PC-3 (cell line): Measurements from ENCODE around the gene IFITM5.

Experiments used
- EZH2 ChIP-seq: fragments of 300-600 bp; sonication (generic); IDR thresholded peaks from one replicate; pipeline ENCODE4 v1.6.1; 2017; ENCODE audit warnings: antibody characterized with exemption, mild to moderate bottlenecking, low read length; ENCODE audit not compliant: unreplicated experiment
- EZH2phosphoT487 ChIP-seq: fragments of 300-600 bp; sonication (generic); IDR thresholded peaks from 2 replicates; pipeline ENCODE4 v1.6.1; 2018; ENCODE audit warnings: mild to moderate bottlenecking, antibody characterized with exemption, low read length, borderline replicate concordance
- TF ChIP-seq, protein P1 (sequence below): fragments of 300-600 bp; sonication (generic); conservative IDR thresholded peaks from 2 replicates; pipeline ENCODE4 v1.5.1; 2017; ENCODE audit warnings: antibody characterized with exemption, low read depth, mild to moderate bottlenecking, low read length

DNA sequence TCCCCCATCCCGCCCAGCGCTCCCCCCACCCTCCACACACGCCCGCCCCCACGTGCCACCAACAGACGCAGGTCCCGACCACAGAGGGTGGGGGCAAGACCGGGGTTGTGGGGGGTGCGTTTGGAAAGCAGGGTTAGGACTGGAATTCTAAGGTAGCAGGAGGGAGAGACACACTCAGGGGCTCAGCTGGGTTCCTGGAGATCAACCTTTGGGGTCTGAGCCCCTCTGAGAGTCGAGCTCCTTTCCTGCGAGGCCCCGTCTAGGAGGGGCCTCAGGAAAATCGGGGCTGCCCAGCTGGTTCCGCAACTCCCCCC lies 10.0 kb downstream of the IFITM5 start:
- TF ChIP-seq, protein P1, sequence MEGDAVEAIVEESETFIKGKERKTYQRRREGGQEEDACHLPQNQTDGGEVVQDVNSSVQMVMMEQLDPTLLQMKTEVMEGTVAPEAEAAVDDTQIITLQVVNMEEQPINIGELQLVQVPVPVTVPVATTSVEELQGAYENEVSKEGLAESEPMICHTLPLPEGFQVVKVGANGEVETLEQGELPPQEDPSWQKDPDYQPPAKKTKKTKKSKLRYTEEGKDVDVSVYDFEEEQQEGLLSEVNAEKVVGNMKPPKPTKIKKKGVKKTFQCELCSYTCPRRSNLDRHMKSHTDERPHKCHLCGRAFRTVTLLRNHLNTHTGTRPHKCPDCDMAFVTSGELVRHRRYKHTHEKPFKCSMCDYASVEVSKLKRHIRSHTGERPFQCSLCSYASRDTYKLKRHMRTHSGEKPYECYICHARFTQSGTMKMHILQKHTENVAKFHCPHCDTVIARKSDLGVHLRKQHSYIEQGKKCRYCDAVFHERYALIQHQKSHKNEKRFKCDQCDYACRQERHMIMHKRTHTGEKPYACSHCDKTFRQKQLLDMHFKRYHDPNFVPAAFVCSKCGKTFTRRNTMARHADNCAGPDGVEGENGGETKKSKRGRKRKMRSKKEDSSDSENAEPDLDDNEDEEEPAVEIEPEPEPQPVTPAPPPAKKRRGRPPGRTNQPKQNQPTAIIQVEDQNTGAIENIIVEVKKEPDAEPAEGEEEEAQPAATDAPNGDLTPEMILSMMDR = no peak
- no peak for TF ChIP-seq EZH2
- no peak for TF ChIP-seq EZH2phosphoT487
